ENCODE results near the gene GRIN3B.
"Not testable (repeated sequence)": the region's sequence is repeated elsewhere in the genome, so short reads cannot be mapped to it uniquely, and the experiment has no call there.

GRIN3B gene

GRCh38 chr19:1000095-1000494 lies at the start of gene GRIN3B:
TSS of gene GRIN3B (plus strand) at chr19:1000419. CDS start at chr19:1000438, 19 bp downstream.
- FAIRE-seq: no peak

GRCh38 chr19:952049-952679 lies 48.1 kb upstream of the GRIN3B start:
- FAIRE-seq: no peak

- no peak for FAIRE-seq
Observed at GRCh38 chr19:952680-953444, 47.4 kb upstream of the GRIN3B start.

GRCh38 chr19:953445-954271 lies 46.6 kb upstream of the GRIN3B start:
- FAIRE-seq: no peak

GRCh38 chr19:954272-954671 lies 45.9 kb upstream of the GRIN3B start:
- no peak for FAIRE-seq

GRCh38 chr19:954672-955494 lies 45.3 kb upstream of the GRIN3B start:
- FAIRE-seq: no peak

- no peak for FAIRE-seq
Observed at GRCh38 chr19:955803-956765, 44.1 kb upstream of the GRIN3B start.

GRCh38 chr19:956766-957440 lies 43.3 kb upstream of the GRIN3B start:
- no peak for FAIRE-seq

GRCh38 chr19:957578-957977 lies 42.6 kb upstream of the GRIN3B start:
- not testable (repeated sequence) for FAIRE-seq

GRCh38 chr19:958967-959855 lies 41.0 kb upstream of the GRIN3B start:
- no peak for FAIRE-seq

- no peak for FAIRE-seq
Observed at GRCh38 chr19:960020-960419, 40.2 kb upstream of the GRIN3B start.

GRCh38 chr19:960601-960938 lies 39.6 kb upstream of the GRIN3B start:
- no peak for FAIRE-seq

GRCh38 chr19:961866-962620 lies 38.2 kb upstream of the GRIN3B start:
- FAIRE-seq: no peak

- no peak for FAIRE-seq
Observed at GRCh38 chr19:962683-963400, 37.4 kb upstream of the GRIN3B start.

- no peak for FAIRE-seq
Observed at GRCh38 chr19:963486-963951, 36.7 kb upstream of the GRIN3B start.

GRCh38 chr19:964116-964520 lies 36.1 kb upstream of the GRIN3B start:
- no peak for FAIRE-seq

GRCh38 chr19:964761-965694 lies 35.2 kb upstream of the GRIN3B start:
- FAIRE-seq: no peak
